ENCODE results near the gene ZDHHC16.
"Not testable (repeated sequence)": the region's sequence is repeated elsewhere in the genome, so short reads cannot be mapped to it uniquely, and the experiment has no call there.

The ZDHHC16 gene

DNA sequence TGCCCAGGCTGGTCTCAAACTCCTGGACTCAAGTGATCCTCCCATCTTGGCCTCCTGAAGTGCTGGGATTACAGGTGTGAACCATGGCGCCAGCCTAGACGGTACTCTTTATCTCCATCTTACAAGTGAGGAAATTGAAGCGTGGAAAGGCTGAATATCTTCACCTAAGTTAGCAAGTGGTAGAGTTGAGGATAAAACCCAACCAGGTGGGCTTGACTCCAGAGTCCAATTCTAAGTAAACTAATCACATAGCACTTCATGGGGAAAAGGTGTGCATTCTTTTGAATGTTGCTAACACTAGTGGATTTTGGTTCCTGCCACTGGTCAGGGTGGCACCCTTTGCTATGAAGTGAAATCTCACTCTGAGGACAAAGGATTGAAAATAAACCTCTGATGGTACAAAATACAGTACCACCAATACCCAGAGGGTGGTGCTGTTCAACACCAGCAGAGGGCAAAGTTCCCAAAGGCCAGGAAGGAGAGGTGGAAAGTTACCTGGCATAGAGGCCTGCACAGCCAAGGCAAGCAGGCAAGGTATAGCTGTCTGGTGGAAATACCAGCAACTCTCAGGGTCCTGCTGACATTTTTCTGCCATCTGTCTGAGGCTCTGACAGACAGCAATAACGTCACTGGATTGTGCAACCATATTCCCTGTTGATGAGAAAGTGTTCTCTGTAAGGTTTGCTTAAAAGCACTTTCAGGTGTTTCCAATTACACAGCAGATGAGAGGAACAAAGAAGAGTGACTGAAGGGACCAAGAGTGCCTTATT lies 17.6 kb downstream of the ZDHHC16 start:
- TF ChIP-seq, protein P1, sequence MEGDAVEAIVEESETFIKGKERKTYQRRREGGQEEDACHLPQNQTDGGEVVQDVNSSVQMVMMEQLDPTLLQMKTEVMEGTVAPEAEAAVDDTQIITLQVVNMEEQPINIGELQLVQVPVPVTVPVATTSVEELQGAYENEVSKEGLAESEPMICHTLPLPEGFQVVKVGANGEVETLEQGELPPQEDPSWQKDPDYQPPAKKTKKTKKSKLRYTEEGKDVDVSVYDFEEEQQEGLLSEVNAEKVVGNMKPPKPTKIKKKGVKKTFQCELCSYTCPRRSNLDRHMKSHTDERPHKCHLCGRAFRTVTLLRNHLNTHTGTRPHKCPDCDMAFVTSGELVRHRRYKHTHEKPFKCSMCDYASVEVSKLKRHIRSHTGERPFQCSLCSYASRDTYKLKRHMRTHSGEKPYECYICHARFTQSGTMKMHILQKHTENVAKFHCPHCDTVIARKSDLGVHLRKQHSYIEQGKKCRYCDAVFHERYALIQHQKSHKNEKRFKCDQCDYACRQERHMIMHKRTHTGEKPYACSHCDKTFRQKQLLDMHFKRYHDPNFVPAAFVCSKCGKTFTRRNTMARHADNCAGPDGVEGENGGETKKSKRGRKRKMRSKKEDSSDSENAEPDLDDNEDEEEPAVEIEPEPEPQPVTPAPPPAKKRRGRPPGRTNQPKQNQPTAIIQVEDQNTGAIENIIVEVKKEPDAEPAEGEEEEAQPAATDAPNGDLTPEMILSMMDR (IDR thresholded peaks at IDR 0.05; ENCODE audit: insufficient read depth, low read length, poor library complexity, severe bottlenecking) = peak; percentile 75
- DNase-seq (ENCODE audit: extremely low read depth, insufficient read length) = no peak
- no peak overlapping the region for H3K4me3 ChIP-seq (replicated peaks; ENCODE audit: low read depth, low read length)
- peaks cover 49% of the 10 kb centered on the region for H3K36me3 ChIP-seq (ENCODE audit: control insufficient read depth, insufficient read depth, low read length)
- H3K27me3 ChIP-seq (replicated peaks; ENCODE audit: control insufficient read depth, insufficient read depth, low read length) = no peaks in the 10 kb centered on the region

DNA sequence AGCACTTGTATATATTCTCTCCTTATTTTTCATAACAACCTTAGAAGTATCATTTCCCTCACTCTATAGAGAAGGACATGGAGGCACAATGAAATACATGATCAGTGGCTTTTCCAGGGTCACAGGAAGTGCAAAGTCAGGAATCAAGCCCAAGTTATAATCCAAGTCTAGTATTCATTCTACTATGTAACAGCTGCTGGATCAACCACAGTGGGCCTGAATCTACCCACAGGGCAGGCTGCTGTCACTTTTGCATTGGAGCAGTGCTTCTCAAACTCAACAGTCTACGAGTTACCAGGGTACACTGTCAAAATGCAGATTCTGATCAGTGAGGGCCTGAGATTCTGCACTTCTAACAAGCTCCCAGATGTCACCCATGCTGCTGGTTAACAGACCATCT lies 18.3 kb downstream of the ZDHHC16 start:
- TF ChIP-seq, protein P1 (IDR thresholded peaks at IDR 0.05; ENCODE audit: insufficient read depth, low read length, poor library complexity, severe bottlenecking) = no peak
- H3K4me3 ChIP-seq (replicated peaks; ENCODE audit: low read depth, low read length) = no peak overlapping the region
- H3K27me3 ChIP-seq (replicated peaks; ENCODE audit: control insufficient read depth, insufficient read depth, low read length) = no peaks in the 10 kb centered on the region
- no peak for DNase-seq (ENCODE audit: extremely low read depth, insufficient read length)
- H3K36me3 ChIP-seq (ENCODE audit: control insufficient read depth, insufficient read depth, low read length) = peaks cover 48% of the 10 kb centered on the region

DNA sequence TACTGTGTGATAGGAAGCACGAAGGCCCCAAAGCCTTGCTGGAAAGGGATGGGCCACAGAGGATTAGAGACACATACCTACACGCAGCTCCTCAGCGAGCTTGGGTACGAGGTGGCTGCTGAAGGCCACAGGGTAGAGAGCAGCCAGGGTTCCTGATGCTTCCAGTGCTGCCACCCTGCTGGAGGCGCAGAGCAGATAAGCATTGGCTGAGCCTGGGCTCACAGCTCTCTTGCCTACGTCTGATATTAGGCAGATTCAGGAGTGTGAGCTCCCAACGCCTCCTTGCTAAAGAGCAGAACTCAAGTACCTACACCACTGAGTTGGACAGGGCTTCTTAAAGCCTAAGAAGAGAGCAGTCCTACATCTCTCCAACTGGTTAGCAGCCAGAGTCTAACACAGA lies 20.0 kb downstream of the ZDHHC16 start:
- no peaks in the 10 kb centered on the region for H3K27me3 ChIP-seq (replicated peaks; ENCODE audit: control insufficient read depth, insufficient read depth, low read length)
- no peak overlapping the region for H3K4me3 ChIP-seq (replicated peaks; ENCODE audit: low read depth, low read length)
- no peak for DNase-seq (ENCODE audit: extremely low read depth, insufficient read length)
- TF ChIP-seq, protein P1 (IDR thresholded peaks at IDR 0.05; ENCODE audit: insufficient read depth, low read length, poor library complexity, severe bottlenecking) = no peak
- peaks cover 42% of the 10 kb centered on the region for H3K36me3 ChIP-seq (ENCODE audit: control insufficient read depth, insufficient read depth, low read length)

DNA sequence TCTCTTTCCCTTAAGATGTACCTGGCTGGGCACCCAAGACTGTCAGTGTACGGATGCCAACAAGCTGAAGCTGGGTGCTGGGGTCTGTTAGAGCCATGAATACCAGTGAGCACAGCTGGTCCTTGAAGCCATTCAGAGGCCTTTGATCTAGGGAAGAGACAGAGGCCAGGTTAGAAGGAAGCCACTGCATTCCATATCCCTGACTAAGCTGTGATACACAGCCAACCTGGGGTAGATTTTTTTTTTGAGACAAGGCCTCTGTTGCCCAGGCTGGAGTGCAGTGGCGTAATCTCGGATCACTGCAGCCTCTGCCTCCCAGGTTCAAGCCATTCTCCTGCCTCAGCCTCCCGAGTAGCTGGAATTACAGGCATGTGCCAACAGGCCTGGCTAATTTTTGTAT lies 20.8 kb downstream of the ZDHHC16 start:
- Histone ChIP-seq H3K36me3 (ENCODE audit: control insufficient read depth, insufficient read depth, low read length) (peaks cover 35% of the 10 kb centered on the region), H3K4me3 (replicated peaks; ENCODE audit: low read depth, low read length) (no peak overlapping the region), H3K27me3 (replicated peaks; ENCODE audit: control insufficient read depth, insufficient read depth, low read length) (no peaks in the 10 kb centered on the region)
- TF ChIP-seq, protein P1 (IDR thresholded peaks at IDR 0.05; ENCODE audit: insufficient read depth, low read length, poor library complexity, severe bottlenecking) = no peak
- no peak for DNase-seq (ENCODE audit: extremely low read depth, insufficient read length)

DNA sequence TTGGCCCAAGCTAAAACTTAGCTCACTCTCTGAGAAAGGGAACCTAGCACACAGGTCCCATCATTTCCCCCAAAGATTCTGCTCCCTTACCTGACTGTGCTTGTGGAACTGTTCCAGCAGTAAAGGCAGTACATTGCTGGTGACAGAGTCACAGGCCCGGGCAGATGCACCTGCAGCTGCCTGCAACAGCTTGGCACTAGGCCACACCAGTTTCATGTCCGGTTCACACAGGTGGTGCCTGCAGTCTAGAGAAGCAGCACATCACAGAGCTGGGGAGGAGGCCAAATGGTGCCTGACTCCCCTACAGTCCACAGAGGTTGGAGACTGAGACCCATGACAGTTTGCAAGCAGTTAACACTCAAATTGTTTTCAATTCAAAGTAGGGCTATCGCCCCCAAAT lies 22.2 kb downstream of the ZDHHC16 start:
- peaks cover 26% of the 10 kb centered on the region for H3K36me3 ChIP-seq (ENCODE audit: control insufficient read depth, insufficient read depth, low read length)

DNA sequence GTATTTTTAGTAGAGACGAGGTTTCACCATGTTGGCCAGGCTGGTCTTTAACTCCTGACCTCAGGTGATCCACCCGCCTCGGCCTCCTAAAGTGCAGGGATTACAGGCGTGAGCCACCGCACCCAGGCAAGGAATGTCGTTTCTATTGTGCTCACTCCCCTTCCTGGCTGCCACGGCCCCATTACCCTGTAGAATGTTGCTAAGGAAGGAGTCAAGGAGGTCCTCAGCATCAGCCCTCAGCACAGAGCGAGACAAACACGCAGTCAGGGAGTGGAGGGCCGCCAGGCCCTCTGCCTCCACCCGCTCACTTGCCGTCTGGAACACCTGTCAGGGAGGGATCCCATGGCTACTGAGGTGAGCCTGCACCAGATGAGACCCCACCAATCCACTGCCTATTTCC lies 22.8 kb downstream of the ZDHHC16 start:
- H3K36me3 ChIP-seq (ENCODE audit: control insufficient read depth, insufficient read depth, low read length) = peaks cover 21% of the 10 kb centered on the region
- not testable (repeated sequence) for DNase-seq (ENCODE audit: extremely low read depth, insufficient read length); H3K27me3 ChIP-seq (replicated peaks; ENCODE audit: control insufficient read depth, insufficient read depth, low read length); H3K4me3 ChIP-seq (replicated peaks; ENCODE audit: low read depth, low read length)

More for the DNA sequence above, 22.2 kb downstream of the ZDHHC16 start:
- Histone ChIP-seq H3K4me3 (replicated peaks; ENCODE audit: low read depth, low read length) (no peak overlapping the region), H3K27me3 (replicated peaks; ENCODE audit: control insufficient read depth, insufficient read depth, low read length) (no peaks in the 10 kb centered on the region)
- TF ChIP-seq, protein P1 (IDR thresholded peaks at IDR 0.05; ENCODE audit: insufficient read depth, low read length, poor library complexity, severe bottlenecking) = no peak
- no peak for DNase-seq (ENCODE audit: extremely low read depth, insufficient read length)
